GM21360 (cell line): ENCODE data around the gene GRK1.
"Not testable (repeated sequence)": the region's sequence is repeated elsewhere in the genome, so short reads cannot be mapped to it uniquely, and the experiment has no call there.

Experiments used
- ATAC-seq: cut with Tn5 transposase; IDR thresholded peaks from one replicate; pipeline ENCODE4 v1.9.1; 2021; ENCODE audit warnings: mild to moderate bottlenecking, moderate library complexity; ENCODE audit not compliant: unreplicated experiment

Gene GRK1

GRCh38 chr13:113742000-113742441 is 75.0 kb downstream of the GRK1 start:
- no peak for ATAC-seq

DNA sequence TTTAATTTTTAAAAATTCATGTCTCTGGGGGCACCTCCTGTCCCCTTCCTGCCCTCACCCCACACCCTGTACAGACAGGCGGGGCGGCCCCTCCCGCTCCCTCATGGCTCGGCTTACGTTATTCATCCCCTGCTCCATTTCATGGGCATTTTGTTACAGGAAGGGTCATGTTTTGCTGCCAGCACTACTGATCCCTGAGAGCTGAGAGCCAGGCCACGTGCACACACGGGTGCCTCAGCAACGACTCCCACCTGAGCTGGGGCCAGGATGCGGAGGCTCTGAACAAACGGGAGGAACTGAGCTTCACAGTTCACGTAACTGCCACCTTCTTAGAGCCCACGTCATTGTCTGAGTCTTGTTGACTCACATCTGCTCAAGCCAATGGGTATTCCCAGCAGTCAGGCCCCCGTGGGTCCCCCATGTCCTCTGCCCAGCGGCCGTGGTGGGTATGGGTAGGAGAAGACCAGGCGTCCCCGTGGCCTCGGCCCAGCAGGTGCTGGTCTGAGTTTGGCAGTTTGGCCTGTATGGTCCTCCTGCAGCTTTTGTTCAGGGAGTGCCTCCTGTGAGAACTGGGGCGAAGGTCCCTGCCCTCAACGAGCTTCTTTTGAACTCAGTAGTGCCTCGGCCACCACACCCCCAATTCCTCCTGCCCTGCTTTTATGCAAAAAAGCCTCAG is 75.6 kb downstream of the GRK1 start:
- ATAC-seq = no peak

DNA sequence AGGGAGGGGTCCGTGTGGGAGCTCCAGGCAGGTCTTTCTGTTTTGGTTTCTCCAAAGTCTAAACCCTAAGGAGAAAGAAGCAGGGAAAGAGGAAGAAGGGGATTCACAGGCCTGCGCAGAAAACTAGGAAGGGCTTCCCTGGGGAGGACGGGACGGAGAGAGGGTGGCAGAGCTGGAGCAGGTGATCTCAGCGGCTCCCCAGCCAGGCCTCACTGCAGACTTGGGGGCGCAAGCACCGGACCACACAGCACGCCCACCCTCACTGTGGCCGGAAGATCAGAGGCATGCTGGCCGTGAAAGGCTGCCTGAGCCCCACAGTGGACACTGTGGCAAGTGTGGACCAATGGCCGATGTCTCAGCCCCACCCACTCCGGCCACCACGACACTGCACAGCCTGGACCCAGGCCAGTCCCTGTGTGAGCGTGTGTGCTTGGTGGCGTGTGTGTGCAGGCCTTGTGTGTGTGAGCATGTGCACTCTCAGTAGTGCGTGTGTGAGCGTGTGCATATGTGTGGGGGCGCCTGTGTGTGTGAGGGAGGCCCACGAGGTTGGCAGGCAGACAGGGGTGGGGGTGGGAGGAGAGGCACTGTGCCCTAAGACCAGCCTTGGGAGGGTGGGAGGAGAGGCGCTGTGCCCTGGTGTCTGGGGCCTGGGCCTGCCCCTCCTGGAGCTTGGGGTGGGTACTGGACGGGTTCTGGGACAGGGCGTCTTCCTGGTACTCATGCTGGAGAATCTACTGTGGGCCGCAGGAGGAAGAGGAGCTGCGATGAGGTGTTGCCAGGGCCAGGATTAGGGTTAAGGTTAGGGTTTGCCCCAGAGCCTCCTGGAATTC is 76.6 kb downstream of the GRK1 start:
- no peak for ATAC-seq

- no peak for ATAC-seq
These were observed 77.4 kb downstream of the GRK1 start for GRCh38 chr13:113744197-113745000.

DNA sequence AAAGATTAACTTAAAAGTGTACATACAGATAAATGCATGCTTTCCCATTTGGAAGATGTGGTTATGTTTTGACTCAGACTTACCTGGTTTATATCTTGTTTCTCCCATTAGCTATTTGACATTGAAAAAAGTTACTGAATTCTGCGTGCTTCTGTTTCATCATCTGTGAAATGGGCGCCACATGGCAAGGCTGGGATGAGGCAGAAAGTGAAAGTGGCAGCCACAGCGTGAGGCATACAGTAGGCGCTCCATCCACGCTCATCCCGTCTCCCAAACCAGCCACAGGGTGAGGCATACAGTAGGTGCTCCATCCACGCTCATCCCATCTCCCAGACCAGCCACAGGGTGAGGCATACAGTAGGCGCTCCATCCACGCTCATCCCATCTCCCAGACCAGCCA is 78.0 kb downstream of the GRK1 start:
- no peak for ATAC-seq

DNA sequence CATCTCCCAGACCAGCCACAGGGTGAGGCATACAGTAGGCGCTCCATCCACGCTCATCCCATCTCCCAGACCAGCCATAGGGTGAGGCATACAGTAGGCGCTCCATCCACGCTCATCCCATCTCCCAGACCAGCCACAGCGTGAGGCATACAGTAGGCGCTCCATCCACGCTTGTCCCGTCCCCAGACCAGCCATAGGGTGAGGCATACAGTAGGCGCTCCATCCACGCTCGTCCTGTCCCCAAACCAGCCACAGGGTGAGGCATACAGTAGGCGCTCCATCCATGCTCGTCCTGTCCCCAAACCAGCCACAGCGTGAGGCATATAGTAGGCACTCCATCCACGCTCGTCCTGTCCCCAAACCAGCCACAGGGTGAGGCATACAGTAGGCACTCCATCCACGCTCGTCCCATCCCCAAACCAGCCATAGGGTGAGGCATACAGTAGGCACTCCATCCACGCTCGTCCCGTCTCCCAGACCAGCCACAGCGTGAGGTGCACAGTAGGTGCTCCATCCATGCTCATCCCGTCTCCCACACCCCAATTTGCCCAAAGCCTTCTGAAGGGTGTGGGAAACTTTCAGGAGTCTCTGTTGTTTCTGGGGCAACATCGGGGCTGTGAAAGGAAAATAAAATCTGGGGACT is 78.6 kb downstream of the GRK1 start:
- not testable (repeated sequence) for ATAC-seq

DNA sequence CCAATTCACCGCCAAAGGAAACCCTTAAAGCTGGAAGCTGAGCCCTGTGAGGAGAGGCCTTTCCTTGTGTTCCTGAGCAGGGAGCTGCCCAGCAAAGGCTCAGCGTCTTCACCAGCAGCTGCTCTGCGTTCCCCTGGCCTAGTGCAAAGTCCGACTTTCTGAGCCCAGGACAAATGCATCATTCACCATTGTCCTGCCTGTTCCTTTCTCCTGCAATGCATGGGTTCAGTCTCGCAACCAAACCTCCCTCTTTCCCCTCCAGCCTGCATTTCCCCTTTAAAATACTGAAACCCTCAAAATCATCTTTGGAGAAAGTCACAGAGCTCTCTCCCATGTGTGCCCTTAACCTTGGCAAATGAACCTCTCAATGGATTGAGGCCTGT is 79.1 kb downstream of the GRK1 start:
- ATAC-seq = no peak

GRCh38 chr13:113746671-113747070 is 79.7 kb downstream of the GRK1 start:
- ATAC-seq = no peak

DNA sequence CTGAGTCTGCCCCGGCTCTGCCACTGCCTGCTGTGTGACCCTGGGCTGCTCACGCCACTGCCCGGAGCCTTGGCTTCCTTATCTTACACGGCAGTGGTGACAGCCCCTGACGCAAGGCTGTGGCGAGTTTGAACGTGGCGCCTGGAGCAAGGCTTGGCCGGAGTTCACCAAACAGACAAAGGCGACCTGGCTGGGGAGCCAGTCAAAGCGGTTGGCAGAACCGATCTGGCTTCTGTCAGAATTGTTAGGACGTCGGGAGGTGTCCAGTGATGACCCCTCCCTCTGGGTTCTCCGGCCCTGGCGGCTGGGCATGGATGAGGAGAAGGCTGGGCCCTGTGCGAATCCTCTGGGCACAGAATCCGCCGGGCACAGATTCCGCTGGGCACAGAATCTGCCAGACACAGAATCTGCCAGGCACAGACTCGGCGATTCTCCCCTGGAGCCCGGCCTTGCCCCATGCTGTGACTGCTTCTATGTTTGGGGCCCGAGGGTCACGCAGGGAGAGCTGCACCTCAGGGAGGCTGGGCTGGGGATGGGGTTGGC is 80.3 kb downstream of the GRK1 start:
- no peak for ATAC-seq

DNA sequence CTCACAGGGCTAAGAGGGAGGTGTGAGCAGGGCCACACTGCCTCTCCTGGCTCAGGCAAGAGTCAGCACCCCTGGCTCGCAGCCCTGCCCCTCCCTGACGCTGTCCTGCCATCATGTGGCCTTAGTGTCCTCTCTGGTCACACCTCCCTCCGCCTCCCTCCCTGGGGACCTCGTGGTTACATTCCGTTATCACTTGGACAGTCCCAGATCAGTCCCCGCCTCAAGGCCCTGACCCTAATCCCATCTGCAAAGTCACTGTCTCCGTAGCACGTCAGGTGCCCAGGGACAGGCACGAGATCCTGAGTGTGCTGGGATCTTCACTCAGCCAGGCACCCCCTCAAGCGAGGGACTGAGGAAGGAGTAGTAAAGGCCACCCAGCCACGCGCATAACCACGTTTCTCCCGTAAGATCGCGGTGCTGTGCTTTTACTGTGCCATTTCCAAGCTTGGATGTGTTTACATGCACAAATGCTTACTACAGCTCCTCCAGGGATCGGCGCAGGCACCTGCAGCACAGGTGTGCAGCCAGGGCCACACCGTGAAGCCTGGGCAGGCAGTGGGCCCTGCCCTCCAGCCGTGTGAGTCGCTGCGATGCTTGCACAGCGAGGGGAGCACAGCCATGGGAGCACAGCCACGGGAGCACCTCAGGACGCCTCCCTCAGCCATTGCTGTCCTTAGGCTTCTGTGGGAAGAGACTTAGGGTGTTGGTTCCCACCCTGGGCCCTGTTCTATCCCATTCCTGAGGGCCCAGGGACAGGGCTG is 81.3 kb downstream of the GRK1 start:
- ATAC-seq = no peak

GRCh38 chr13:113748862-113749451 is 81.9 kb downstream of the GRK1 start:
- no peak for ATAC-seq

GRCh38 chr13:113749507-113749906 is 82.5 kb downstream of the GRK1 start:
- ATAC-seq = no peak

DNA sequence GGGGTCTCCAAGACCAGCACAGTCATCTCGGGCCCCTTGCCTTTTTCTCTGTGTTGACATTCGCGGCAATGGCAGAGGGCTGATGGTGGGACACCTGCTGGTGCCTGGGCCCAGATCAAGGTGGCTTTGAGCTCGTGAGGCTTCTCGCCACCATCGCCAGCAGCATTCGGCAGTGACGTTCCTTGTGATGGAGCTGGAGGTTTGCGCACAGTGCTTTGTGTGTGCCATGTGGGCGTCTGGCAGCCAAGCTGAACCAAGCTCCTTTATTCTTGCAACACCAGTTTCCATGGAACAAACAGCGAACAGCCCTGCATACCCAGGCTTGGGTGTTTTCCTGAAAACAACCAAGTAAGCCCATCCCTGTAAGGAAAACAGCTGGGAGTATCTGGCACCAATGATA is 82.9 kb downstream of the GRK1 start:
- ATAC-seq = no peak

DNA sequence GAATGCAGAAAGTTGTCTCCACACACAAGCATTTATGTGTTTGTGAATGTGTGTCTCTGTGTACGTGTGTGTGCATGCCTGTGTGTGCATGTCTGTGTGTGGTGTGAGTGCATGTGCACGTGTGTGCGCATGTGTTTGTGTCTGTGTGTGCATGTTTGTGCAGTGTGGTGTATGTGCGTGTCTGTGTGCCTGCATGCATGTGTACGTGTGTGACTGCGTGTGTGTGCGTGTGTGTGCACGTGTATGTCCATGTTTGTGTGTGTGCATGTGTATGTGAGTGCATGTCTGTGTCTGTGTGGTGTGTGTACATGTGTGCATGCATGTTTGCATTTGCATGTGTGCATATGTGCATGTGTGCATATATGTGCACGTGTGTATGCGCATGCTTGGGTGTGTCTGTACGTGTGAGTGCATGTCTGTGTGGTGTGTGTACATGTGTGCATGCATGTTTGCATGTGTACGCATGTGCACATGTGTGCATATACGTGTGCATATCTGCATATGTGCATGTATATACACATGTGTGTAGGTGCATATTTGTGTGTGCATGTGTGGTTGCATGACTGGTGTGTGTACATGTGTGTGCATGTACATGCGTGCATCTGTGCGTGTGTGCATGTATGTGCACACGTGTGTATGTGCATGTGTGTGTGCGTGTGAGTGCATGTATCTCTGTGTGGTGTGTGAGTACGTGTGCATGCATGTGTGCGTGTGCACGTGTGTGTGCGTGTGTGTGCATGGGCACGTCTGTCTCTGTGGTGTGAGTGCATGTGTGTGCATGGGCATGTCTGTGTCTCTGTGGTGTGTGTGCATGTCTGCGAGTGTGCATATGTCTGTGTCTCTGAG is 83.8 kb downstream of the GRK1 start:
- ATAC-seq = no peak

- ATAC-seq = no peak
These were observed 84.5 kb downstream of the GRK1 start for GRCh38 chr13:113751491-113751890.

DNA sequence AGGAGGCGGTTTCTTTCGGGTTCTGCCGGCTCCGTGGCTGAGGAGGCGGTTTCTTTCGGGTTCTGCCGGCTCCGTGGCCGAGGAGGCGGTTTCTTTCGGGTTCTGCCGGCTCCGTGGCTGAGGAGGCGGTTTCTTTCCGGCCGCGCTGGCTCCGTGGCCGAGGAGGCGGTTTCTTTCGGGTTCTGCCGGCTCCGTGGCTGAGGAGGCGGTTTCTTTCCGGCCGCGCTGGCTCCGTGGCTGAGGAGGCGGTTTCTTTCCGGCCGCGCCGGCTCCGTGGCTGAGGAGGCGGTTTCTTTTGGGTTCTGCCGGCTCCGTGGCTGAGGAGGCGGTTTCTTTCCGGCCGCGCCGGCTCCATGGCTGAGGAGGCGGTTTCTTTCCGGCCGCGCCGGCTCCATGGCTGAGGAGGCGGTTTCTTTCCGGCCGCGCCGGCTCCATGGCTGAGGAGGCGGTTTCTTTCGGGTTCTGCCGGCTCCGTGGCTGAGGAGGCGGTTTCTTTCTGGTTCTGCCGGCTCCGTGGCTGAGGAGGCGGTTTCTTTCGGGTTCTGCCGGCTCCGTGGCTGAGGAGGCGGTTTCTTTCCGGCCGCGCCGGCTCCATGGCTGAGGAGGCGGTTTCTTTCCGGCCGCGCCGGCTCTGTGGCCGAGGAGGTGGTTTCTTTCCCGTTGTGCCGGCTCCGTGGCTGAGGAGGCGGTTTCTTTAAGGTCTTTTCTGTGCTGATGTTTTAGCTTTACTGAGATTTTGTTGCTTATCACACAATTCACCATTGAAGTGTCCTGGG is 85.4 kb downstream of the GRK1 start:
- ATAC-seq = not testable (repeated sequence)

DNA sequence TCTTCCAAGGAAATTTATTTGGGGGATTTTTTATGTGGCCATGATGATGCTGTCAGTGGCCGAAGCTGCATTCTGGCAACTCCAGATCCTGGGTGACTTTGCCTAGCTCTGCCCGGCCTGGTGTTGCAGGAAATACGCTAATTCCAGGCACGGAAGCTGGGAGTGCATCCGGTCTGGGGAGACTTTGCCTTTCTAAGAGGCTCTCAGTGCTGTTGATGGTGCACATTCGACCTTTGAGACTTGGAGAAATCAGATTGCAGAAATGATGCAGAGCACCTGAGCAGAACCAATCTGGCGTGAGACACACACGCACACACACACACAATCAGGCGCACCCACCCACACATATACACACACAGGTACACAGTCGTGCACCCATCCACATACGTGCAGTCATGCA is 86.2 kb downstream of the GRK1 start:
- no peak for ATAC-seq

DNA sequence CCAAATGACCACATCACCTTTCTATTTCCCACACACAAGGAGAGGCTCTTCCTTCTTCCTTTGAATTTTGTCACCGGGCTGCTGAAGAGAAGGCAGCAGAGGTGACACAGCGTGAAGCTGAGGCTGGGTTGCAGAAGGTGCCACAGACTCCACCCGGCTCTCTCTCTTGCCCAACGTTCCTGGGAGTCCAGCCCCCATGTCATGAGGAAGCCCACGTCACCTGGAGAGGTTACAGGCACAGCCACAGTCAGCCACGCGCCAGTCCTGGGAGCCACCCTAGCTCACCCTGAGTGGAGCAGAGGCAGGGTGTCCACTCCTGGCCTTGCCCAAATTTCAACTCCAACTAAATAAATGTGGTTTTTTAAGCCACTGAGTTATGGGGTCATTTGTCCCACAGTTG is 87.2 kb downstream of the GRK1 start:
- ATAC-seq = no peak
